IPS DF 19.7 (cell line): ENCODE results near the gene TRIM44.

Experiments used
- DNase-seq: peaks from one replicate; pipeline ENCODE4 v3.0.0-alpha.2; 2013; ENCODE audit warnings: low read depth, low spot score

TRIM44 gene, protein sequence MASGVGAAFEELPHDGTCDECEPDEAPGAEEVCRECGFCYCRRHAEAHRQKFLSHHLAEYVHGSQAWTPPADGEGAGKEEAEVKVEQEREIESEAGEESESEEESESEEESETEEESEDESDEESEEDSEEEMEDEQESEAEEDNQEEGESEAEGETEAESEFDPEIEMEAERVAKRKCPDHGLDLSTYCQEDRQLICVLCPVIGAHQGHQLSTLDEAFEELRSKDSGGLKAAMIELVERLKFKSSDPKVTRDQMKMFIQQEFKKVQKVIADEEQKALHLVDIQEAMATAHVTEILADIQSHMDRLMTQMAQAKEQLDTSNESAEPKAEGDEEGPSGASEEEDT

DNA sequence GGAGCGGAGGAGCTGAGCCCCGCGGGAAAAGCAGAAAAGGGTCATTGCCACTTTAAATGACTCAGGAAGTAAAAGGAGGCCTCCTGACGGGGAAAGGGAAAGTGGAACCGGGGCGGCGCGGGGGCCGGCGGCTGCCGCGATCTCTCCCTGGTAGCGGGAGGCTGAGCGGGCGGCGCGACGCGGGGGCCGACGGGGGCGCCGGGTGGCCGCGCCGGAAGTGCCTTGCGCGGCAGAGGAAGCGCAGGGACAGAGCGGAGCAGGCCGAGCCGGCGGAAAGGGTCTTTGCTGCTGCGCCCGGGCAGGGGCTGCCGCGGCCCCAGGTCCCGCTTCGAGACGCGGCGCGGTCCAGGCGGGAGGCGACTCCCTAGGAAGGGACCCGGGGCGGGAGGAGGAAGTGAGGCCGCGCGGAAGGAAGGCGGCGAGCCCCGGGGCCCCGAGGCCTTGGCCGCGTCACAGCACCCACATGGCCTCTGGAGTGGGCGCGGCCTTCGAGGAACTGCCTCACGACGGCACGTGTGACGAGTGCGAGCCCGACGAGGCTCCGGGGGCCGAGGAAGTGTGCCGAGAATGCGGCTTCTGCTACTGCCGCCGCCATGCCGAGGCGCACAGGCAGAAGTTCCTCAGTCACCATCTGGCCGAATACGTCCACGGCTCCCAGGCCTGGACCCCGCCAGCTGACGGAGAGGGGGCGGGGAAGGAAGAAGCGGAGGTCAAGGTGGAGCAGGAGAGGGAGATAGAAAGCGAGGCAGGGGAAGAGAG is at the start of gene TRIM44:
Gene TRIM44, plus strand, starts transcription at position 127 of the 759 bp plus-strand sequence. Its CDS starts 337 bp downstream, at position 464.
- peak; percentile 63 for DNase-seq

GRCh38 chr11:35614939-35615569 is 47.5 kb upstream of the TRIM44 start:
- DNase-seq, result no peak

DNA sequence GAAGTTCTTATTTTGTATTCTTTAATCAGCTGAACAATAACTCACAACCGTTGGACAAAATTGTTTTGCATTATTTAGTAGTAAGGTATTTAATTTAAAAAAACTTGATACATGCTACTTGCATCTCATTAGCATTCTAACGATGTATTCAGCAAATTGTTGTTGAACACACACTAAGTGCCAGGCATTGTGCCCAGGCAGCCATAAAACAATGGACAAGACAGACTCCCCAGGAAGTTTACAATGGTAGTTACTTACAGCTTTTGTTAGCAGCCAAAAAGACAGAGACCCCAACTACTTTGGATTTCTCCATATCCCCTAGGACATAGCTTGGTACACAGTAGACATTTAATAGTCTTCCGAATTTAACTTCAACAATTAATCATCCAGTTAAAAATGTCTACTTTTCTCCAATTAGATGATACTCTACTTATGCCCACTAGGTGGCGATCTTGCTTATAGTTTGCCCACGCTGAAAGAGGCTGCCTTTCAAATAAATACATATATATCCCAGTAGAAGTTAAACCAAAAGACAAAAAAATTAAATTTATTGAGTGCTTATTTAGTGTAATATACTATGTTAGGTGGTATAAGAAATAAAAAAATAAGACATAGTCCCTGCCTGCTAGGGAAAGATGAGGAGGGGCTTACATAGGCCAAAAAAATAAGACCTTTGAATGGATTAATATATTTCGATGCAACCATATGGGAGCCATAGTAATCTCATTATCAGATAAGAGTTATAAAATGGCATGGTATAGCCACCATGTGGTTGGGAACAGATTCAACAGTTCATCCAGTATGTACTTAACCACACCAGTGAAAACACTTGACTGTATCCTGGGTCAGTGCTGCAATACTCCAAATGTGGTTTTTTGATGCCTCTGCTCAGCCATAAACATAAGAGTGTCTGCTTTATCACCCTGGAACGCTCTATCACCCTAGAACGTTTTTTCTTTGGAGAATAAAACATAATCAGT is 46.4 kb upstream of the TRIM44 start:
- no peak for DNase-seq

DNA sequence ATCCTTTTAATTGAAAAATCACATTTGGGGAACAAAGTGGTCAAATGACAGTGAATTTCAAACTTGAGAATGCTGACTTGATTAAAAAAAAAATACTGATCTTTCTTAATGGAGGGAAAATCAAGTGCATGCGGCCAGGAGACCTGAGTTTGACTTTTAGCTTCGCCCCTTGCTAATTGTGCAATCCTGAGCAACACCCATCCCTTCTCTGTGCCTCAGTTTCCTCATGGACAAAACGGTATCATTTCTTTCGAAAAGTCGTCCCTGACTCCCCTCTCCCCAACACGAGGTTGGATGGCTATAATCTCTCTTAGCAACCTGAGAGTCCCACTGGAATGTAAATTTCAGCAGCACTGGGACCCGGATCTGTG is 45.3 kb upstream of the TRIM44 start:
- DNase-seq, result no peak

DNA sequence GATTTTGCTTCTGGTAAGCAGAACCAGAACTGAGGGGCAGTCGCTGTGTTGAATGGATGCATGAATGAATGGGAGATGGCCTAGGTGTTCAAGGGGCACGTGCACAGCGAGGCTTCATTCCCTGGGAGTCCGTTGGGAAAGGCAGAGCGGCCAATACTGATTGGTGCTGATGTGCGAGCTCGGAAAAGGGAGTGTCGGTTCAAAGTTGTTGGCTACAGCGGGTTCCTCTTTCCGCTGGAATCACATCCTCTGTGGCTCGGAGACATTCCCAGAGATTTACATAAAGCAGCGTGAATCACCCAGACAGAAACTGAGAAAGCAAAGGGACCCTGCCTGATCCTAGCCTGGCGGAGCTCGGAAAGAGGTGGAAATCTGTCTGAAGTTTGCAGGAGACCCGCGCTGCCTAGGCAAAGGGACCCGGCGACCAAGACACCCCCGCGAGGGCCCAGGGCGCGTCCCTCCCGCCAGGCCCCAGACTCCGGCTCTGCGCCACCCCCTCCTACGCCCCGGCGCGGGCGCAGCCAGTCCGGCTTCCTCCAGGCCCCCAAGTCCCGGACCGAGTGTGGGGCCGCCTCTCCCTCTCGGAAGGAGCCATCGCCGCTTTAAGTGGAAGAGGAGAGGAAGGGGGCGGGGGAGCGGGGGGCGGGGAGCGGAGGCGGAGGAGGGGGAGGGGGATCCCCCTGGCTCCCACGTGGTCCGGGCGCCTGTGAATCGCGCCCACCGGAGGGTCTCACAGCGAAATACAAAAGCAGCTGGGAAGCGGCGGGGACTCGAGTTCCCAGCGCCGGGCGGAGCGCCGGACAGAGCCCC is 44.7 kb upstream of the TRIM44 start, which contains the start of gene FJX1:
Gene FJX1, plus strand, starts transcription at position 774 of the 810 bp plus-strand sequence. CDS start 177 bp downstream, outside the sequence.
- DNase-seq, result peak; percentile 64

DNA sequence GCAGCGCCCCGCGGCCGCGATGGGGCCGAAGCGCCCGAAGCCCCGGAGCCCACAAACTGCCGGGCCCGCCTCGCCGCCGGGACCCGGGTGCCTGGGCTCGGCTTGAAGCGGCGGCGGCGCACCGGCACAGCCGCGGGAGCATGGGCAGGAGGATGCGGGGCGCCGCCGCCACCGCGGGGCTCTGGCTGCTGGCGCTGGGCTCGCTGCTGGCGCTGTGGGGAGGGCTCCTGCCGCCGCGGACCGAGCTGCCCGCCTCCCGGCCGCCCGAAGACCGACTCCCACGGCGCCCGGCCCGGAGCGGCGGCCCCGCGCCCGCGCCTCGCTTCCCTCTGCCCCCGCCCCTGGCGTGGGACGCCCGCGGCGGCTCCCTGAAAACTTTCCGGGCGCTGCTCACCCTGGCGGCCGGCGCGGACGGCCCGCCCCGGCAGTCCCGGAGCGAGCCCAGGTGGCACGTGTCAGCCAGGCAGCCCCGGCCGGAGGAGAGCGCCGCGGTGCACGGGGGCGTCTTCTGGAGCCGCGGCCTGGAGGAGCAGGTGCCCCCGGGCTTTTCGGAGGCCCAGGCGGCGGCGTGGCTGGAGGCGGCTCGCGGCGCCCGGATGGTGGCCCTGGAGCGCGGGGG is 44.0 kb upstream of the TRIM44 start:
- no peak for DNase-seq

DNA sequence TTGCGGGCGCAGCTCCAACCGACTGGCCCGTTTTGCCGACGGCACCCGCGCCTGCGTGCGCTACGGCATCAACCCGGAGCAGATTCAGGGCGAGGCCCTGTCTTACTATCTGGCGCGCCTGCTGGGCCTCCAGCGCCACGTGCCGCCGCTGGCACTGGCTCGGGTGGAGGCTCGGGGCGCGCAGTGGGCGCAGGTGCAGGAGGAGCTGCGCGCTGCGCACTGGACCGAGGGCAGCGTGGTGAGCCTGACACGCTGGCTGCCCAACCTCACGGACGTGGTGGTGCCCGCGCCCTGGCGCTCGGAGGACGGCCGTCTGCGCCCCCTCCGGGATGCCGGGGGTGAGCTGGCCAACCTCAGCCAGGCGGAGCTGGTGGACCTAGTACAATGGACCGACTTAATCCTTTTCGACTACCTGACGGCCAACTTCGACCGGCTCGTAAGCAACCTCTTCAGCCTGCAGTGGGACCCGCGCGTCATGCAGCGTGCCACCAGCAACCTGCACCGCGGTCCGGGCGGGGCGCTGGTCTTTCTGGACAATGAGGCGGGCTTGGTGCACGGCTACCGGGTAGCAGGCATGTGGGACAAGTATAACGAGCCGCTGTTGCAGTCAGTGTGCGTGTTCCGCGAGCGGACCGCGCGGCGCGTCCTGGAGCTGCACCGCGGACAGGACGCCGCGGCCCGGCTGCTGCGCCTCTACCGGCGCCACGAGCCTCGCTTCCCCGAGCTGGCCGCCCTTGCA is 43.3 kb upstream of the TRIM44 start:
- no peak for DNase-seq

- no peak for DNase-seq
Observed at GRCh38 chr11:35619855-35620640, 42.5 kb upstream of the TRIM44 start.

DNA sequence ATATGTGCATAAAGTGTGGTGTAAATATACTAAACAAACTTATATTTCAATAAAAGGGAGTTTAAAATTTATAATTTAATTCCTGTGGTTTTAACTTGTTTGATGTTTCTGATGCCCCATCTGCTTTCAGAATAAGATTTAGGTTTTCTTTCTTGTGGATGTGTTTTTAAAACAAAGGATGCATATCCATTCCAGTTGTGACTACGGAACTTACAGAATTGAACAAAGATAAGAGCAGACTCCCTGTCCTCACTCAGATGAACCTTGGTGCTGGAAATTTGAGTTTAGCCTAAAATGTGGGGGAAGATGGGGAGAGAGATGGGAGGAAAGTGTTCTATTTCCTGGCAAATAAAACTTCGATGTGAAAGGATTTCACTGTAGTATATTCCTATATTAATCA is 41.8 kb upstream of the TRIM44 start:
- no peak for DNase-seq

DNA sequence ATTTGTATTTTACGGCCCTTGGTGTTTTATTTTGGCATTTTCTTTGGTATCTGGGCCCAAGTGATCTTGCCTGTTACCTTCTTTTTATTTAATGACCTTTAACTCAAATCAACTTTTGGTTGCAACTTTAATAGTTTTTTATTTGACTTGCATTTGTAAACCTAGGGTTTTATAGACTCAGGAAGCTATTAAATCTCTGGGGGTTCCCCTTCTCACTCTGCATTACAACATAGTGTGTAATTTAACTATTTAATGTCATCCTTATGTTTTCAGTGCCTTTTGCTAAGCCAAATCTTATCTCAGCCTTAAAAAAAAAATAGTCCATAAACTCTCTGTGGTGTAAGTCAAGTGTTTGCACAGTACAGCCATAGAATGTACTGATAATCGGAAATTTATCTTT is 41.0 kb upstream of the TRIM44 start:
- DNase-seq, result no peak

- DNase-seq, result no peak
Observed at GRCh38 chr11:35622070-35622469, 40.5 kb upstream of the TRIM44 start.

- DNase-seq, result no peak
Observed at GRCh38 chr11:35623621-35624168, 38.9 kb upstream of the TRIM44 start.

DNA sequence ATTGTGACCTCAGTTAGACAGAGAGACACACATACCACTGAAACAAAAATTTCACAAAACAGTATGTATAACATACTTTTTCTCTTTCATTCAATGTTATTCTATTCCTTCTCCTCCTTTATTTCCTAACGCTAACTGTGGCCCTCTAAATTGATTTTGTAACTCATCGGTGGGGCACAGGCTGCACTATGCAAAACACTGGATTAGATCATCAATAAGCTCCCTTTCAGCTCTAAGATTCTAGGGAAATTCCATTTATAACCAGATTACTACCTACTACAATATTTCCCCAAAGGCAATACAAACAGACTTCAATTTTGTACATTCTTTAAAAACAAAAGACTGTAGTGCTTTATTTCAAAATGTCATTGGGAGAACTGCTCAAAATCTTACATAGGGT is 38.3 kb upstream of the TRIM44 start:
- DNase-seq, result no peak

GRCh38 chr11:35624781-35625180 is 37.8 kb upstream of the TRIM44 start:
- no peak for DNase-seq

DNA sequence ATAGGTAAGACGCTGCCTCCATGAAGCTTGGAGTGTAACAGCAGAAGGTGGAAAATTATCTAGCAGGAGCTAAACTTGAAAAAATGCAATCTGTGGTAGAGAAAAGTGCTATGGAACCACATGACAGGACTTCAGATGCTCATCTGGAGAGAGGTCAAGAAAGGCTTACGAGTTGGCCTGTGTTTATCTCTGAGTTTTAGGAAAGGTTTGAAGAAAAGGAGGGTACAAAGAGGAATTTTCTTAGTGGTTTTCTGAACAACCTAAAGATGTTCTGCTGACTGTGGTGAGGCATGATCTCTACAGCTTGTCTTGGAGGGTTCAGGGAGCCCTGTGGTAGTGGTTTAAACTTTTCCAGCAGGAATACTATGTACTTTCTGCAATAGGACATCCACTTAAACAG is 36.1 kb upstream of the TRIM44 start:
- no peak for DNase-seq

DNA sequence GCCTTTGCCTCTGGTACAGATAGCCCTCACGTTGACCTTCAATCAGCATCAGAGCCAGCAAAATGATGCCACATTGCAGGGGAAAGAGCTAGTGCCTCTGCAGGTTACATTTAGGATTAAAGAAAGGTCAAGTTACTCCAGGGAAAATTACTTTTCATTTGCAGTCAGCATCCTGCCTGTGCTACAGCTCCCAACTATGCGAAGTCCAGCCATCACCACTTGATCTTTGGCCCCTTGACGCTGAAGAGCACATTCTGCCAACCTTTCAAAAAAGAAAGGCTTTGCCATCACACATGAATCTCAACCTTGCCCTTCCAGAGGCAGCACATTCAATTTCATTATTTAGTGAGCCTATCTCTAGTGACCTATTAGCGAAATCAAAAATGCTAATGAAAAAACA is 33.1 kb upstream of the TRIM44 start:
- DNase-seq, result no peak

GRCh38 chr11:35629914-35630313 is 32.7 kb upstream of the TRIM44 start:
- DNase-seq, result no peak

DNA sequence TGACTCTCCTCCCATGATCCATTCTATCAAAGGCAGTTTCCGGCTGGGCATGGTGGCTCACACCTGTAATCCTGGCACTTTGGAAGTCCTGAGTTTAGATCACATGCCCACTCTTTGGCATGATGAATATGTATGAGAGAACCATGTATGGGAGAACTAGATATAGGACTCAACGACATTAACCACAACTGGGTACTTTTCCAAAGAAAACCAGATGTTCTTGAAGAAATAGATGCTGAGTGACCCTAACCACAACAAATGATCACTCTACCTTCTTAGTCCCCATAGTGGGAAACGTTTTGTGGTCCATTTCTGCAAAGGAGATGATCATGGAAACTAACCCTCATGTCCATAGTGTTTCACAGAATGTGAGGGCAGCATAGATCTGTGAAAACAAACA is 30.7 kb upstream of the TRIM44 start:
- DNase-seq, result no peak
